Calu3 (cell line): ENCODE results near the gene PACRG. TPM values are rescaled to one million over a fixed set of nuclear protein-coding genes. Genes with fewer than 3 reads are reported as not detected.

ENCODE experiments used
- BruUV-seq: library from RNA; stranded (reverse); fragments of 400-500 nt; replicated peaks from 2 replicates; lab custom pipeline; 2021; lab: Mats Ljungman, UMichigan
- CTCF ChIA-PET: fragments of 300-600 bp; sonication (Branson Sonifier 250); formaldehyde crosslinking; loops from one replicate; lab custom pipeline; 2022; ENCODE audit warnings: antibody characterized with exemption; lab: Charles Lee
- DNase-seq: peaks from one replicate; pipeline ENCODE4 v3.0.0; 2022
- H3K27ac Mint-ChIP-seq: one replicate; pipeline ENCODE4 v1.8.0; 2022; ENCODE audit warnings: mixed read lengths; ENCODE audit not compliant: unreplicated experiment
- H3K27me3 Mint-ChIP-seq: one replicate; pipeline ENCODE4 v1.8.0; 2022; ENCODE audit warnings: mixed read lengths; ENCODE audit not compliant: unreplicated experiment
- H3K36me3 Mint-ChIP-seq: one replicate; pipeline ENCODE4 v1.8.0; 2022; ENCODE audit warnings: mild to moderate bottlenecking, moderate library complexity, mixed read lengths; ENCODE audit not compliant: insufficient read depth, unreplicated experiment
- H3K4me1 Mint-ChIP-seq: one replicate; pipeline ENCODE4 v1.8.0; 2022; ENCODE audit warnings: mild to moderate bottlenecking, low read depth, mixed read lengths; ENCODE audit not compliant: unreplicated experiment
- H3K4me3 Mint-ChIP-seq: one replicate; pipeline ENCODE4 v1.8.0; 2022; ENCODE audit warnings: mild to moderate bottlenecking, low read depth, moderate library complexity, mixed read lengths; ENCODE audit not compliant: unreplicated experiment
- H3K9me3 Mint-ChIP-seq: one replicate; pipeline ENCODE4 v1.8.0; 2022; ENCODE audit warnings: low read depth, mixed read lengths; ENCODE audit not compliant: unreplicated experiment
- intact Hi-C: fragments of 100-400 bp; cut with micrococcal nuclease; formaldehyde crosslinking; loops from one replicate; pipeline ENCODE4 v1.10.0; 2022; ENCODE audit not compliant: unreplicated experiment
- total RNA-seq: library from RNA; stranded (reverse); gene quantifications from 2 replicates; pipeline ENCODE4 v1.2.3, GENCODE V29; 2022
- TF ChIP-seq, protein P1 (sequence below): fragments of 200-600 bp; IDR thresholded peaks from one replicate; pipeline ENCODE4 v1.8.0; 2022; ENCODE audit warnings: antibody characterized with exemption; ENCODE audit not compliant: unreplicated experiment

Gene PACRG
- total RNA-seq, 1 experiment from 2014 or later, result 1.5 TPM

DNA sequence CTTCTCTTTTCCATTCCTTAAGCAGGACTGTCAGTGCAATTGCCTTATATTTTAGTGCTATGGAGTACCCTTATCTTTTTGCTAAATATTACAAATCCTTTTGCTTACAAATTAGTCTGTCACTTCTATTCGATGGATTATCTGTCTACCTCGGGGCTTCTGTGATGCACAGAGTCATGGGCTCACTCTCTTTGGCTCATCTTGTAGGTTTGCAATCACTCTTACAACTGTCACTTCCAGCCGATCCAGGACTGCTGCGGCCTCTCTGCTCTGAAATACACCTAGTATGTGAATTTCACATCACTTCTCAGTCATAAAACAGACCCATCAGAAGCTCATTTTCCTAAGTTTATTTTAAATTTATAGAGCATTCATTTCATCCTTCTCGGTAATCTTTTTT is 393.5 kb downstream of the PACRG start:
- Mint-ChIP-seq H3K36me3 (no peaks in the 10 kb centered on the region), H3K4me3 (no peak overlapping the region), H3K27me3 (no peaks in the 10 kb centered on the region), H3K4me1 (no peaks in the 10 kb centered on the region), H3K27ac (no peak overlapping the region), H3K9me3 (peaks cover 6% of the 10 kb centered on the region)
- no peak for DNase-seq
- TF ChIP-seq, protein P1, sequence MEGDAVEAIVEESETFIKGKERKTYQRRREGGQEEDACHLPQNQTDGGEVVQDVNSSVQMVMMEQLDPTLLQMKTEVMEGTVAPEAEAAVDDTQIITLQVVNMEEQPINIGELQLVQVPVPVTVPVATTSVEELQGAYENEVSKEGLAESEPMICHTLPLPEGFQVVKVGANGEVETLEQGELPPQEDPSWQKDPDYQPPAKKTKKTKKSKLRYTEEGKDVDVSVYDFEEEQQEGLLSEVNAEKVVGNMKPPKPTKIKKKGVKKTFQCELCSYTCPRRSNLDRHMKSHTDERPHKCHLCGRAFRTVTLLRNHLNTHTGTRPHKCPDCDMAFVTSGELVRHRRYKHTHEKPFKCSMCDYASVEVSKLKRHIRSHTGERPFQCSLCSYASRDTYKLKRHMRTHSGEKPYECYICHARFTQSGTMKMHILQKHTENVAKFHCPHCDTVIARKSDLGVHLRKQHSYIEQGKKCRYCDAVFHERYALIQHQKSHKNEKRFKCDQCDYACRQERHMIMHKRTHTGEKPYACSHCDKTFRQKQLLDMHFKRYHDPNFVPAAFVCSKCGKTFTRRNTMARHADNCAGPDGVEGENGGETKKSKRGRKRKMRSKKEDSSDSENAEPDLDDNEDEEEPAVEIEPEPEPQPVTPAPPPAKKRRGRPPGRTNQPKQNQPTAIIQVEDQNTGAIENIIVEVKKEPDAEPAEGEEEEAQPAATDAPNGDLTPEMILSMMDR, result no peak
- CTCF ChIA-PET, result interaction anchor here (0.7 kb wide), 1 partner anchor 17 kb away, joined by 6 read pairs; no protein-coding TSS in a partner anchor
- intact Hi-C loops, result no loop called here
- BruUV-seq, result no TSS peak

DNA sequence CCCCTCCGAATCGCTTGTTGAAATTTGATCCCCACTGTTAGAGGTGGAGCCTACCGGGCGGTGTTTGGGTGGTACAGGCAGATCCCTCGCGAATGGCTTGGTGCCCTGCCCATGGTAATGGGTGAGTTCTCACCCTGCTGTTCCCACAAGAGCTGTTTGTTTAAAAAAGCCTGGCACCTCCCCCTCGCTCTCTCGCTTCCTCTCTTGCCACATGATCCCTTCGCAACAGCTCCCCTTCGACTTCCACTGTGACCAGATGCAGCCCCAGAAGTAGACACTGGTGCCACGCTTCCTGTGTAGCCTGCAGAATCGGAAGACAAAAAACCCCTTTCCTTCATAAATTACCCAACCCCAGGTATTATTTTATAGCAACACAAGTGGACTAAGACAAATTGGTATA is 394.6 kb downstream of the PACRG start:
- intact Hi-C loops, result no loop called here
- H3K4me1 Mint-ChIP-seq, result no peaks in the 10 kb centered on the region
- no peak overlapping the region for H3K4me3 Mint-ChIP-seq
- peaks cover 6% of the 10 kb centered on the region for H3K9me3 Mint-ChIP-seq
- no peaks in the 10 kb centered on the region for H3K27me3 Mint-ChIP-seq
- H3K27ac Mint-ChIP-seq, result no peak overlapping the region
- BruUV-seq, result no TSS peak
- CTCF ChIA-PET, result no interaction called here
- TF ChIP-seq, protein P1, result no peak
- no peaks in the 10 kb centered on the region for H3K36me3 Mint-ChIP-seq
- no peak for DNase-seq

DNA sequence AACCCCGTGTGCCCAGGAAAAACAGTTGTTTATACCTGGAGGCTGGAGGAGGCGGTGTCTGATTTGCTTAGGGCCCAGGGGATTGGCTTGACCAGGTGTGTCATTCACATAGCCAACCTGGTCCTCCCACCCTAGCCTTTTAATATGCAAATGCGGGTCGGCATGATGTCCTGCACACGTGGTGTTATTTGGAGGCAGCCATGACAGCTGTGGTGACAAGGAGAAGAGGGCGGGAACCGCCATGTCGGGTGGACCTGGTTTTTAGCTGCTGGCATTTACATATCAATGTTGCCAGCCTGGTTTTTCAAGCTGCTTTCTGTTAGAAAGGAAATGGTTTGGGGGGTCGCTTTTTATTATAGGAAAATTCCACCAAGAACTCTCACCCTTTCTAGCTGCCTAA is 395.3 kb downstream of the PACRG start:
- Mint-ChIP-seq H3K4me3 (no peak overlapping the region), H3K9me3 (peaks cover 6% of the 10 kb centered on the region), H3K27ac (no peak overlapping the region), H3K4me1 (no peaks in the 10 kb centered on the region), H3K27me3 (no peaks in the 10 kb centered on the region), H3K36me3 (no peaks in the 10 kb centered on the region)
- intact Hi-C loops, result no loop called here
- no peak for DNase-seq
- TF ChIP-seq, protein P1, result no peak
- CTCF ChIA-PET, result no interaction called here
- no TSS peak for BruUV-seq

DNA sequence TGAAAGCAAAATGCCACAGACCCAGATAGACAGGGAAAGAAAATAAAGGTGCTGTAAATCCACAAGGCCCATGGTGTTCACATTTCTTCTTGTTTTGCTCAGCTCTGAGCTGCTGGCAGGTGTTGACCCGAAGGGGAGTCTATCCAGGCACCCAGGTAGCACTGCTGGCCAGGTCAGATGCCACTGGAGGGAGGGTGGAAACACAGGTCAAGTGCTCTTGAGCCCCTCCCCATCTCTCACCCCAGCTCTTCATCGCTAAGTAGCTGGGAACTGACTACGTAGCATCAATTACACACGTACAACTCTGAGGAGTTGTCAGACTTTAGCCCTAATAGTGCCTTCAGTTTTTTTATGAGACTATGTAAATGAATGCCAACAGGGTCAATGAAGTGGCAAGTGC is 399.0 kb downstream of the PACRG start:
- no peak for DNase-seq
- intact Hi-C loops, result no loop called here
- TF ChIP-seq, protein P1, result no peak
- Mint-ChIP-seq H3K4me3 (no peak overlapping the region), H3K4me1 (no peaks in the 10 kb centered on the region), H3K9me3 (peaks cover 6% of the 10 kb centered on the region), H3K36me3 (no peaks in the 10 kb centered on the region), H3K27ac (no peak overlapping the region), H3K27me3 (no peaks in the 10 kb centered on the region)
- CTCF ChIA-PET, result no interaction called here
- BruUV-seq, result no TSS peak
